Globus pallidus (tissue), 1 donor: Measurements from ENCODE around the gene SSNA1.

Source experiments
- DNase-seq: peaks from one replicate; pipeline ENCODE4 v3.0.0-alpha.2; 2015; ENCODE audit warnings: low spot score

The SSNA1 gene

DNA sequence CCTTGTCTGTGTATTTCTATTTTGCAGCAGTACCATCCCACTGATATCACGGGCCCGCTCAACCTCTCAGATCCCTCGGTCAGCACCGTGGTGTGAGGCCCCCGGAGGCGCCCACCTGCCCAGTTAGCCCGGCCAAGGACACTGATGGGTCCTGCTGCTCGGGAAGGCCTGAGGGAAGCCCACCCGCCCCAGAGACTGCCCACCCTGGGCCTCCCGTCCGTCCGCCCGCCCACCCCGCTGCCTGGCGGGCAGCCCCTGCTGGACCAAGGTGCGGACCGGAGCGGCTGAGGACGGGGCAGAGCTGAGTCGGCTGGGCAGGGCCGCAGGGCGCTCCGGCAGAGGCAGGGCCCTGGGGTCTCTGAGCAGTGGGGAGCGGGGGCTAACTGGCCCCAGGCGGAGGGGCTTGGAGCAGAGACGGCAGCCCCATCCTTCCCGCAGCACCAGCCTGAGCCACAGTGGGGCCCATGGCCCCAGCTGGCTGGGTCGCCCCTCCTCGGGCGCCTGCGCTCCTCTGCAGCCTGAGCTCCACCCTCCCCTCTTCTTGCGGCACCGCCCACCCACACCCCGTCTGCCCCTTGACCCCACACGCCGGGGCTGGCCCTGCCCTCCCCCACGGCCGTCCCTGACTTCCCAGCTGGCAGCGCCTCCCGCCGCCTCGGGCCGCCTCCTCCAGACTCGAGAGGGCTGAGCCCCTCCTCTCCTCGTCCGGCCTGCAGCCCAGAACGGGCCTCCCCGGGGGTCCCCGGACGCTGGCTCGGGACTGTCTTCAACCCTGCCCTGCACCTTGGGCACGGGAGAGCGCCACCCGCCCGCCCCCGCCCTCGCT, 20.5 kb upstream of the SSNA1 start:
- DNase-seq = no peak

DNA sequence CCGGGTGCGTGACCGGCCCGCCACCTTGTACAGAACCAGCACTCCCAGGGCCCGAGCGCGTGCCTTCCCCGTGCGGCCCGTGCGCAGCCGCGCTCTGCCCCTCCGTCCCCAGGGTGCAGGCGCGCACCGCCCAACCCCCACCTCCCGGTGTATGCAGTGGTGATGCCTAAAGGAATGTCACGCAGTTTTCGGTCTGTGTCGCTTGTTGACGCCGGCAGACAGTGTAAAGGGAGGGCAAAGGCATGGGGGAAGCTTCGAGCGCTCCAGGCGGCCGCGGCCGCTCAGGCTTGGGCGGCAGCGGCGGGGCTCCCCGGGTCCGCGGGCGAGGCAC, 19.9 kb upstream of the SSNA1 start:
- no peak for DNase-seq

DNA sequence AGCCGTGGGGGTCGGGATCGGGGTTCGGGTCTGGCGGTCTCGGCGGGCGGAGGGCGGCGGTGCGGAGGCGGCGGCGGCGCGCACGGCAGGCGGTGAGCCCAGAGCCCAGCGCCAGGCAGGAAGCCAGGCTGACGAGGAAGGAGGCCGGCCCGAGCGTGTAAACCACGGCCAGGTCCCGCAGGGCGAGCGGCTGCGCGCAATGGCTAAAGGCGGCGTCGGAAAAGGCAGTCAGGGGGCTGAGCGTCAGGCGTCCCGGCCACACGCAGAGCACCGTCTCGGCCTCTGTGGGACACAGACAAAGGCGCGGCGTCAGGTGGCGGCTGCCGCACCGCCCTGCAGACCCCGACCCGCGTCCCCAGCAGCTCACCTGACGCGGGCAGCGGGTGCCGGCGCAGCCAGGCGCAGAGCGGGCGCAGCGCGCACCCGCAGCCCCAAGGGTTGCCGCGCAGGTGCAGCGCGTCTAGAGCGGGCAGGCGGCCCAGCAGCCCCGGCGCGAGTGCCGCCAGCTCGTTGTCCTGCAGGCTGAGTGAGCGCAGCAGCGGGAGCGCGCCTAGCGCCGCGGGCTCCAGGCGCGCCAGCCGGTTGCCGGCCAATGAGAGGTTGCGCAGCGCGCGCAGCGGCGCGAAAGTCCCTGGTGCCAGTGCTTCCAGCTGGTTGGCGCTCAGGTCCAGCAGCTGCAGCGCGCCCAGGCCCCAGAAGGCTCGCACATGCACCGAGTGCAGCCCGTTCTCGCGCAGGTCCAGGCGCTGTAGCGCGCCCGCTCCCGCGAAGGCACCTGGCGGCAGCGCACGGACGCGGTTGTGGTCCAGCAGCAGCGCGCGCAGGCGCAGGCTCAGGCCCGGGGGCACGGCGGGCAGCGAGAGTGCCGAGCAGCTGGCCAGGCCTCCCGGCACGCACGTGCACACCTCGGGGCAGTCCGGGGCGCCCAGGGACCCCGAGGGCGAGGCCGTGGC, 19.3 kb upstream of the SSNA1 start:
- DNase-seq = no peak

DNA sequence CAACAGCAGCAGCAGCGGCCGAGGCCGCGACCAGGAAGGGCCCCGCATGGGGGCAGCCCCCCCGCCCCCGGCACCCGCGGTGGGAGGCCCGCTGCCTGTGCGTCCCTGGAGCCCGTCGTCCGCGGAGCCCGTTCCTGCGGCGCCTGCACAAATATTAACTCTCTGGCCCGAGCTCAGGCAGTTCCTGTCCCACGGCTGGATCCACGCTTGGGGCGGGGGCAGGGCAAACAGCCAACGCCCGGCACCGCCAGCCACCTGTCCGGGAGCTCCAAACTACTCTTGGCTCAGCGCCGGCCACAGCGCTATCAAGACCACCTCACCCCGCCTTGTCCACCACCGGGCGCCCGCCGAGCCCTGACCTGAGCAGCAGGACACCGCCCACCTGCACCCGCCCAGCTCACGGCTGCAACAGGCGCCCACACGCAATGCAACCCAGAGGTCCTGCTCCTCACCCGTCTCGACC, 18.5 kb upstream of the SSNA1 start, which contains the start of gene LRRC26:
Gene LRRC26 (minus strand): TSS at position 156 of the 463 bp plus-strand sequence. CDS start 108 bp downstream, at position 48.
- no peak for DNase-seq

DNA sequence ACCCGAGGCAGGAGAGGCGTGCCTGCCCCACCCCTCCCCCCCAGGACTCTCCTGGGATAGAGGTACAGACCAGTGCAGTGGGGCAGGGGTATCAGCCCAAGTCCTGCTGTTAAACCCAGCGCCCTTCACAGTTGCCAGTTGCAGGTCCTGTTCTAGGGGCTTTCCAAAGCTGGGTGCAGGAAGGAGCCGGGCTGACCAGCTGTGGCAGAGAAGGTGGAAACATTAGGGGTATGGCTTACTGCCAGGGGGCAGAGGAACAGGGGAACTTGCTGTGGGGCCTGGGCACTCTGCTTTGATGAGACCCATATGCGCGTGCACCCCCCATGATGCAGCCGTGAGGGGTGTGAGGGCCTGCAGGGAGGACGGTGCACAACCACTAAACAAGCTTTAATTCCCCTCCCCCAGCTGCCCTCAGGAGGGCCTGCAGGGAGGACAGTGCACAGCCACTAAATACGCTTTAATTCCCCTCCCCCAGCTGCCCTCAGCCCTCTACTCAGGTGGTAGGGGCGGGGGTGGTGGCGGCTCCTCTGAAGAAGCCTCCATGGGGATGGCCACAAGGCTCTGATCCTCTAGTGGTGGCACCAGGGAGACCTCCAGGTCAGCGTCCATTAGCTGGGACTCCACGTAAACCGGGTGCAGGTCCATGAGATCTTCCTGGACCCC, 17.9 kb upstream of the SSNA1 start:
- no peak for DNase-seq

DNA sequence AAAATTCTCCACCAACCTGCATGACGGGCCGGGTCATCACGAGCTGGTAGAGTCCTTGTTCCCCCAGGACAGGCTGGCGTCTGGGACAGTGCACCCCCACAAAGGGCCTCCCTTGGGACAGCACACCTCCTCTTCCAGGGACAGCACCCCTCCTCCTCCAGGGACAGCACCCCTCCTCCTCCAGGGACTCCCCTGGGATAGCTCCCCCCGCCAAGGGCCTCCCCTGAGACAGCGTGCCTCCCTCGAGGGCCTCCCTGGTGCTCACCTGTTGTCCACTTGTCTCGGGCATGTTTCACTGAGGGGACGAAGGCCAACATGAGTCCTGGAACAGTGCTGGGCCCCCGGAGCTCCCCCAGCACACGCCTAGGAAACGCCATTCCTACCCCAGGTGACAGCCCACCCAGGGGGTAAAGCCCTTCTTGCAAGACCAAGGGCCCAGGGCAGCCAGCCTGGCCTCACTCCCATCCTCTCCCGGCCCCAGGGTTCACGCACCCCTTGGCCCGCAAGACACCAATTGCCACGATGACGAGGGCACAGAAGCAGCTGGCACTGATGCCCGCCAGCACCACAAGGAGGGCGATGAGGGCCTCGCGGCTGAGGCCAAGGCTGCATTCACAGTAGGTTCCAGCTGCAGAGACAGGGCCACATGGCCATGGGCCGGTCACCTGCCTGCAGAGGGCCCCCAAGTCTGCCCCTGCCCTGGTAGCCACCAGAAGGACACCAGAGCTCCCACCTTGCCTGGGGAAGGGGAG, 17.2 kb upstream of the SSNA1 start:
- DNase-seq = no peak

DNA sequence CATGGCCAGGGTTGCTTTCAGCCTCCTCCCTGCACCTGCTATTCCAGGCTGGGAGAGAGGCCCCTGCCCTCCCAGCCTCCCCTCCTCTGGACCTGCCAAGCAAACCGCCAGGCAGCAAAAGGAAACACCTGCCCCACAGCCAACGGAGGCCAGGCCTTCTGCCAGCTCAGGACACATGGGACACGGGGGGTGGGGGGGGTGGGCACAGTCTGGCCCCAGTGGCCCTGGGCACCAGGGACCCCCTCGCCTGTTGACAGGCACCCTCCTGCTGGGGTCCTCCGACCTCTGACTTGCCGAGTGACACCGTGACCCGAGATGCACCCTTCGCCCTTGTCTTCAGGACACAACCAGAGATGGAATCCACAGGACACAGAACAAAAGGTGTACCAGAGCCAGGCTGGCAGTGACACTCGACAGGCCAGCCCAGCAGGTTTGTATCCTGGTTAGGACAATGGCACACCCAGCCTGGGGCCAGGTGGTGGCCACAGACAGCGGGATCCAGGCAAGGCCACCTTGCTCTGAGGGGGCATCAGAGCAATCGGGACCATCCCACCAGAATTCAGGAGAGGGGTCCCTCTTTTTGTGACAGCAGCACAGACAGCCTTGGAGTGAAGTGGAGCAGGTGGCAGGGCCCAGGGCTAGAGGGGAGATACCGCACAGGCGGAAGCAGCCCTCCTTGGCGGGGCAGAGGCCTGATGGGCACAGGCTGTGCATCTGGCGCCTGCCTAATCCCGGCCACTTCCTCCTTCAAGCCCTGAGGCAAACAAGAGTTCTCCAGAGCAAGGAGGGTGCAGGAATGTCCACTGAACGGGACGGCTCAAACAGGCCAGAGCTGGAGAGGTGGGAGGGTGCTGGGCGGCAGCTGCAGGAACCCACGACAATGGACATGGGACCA, 15.3 kb upstream of the SSNA1 start:
- no peak for DNase-seq

DNA sequence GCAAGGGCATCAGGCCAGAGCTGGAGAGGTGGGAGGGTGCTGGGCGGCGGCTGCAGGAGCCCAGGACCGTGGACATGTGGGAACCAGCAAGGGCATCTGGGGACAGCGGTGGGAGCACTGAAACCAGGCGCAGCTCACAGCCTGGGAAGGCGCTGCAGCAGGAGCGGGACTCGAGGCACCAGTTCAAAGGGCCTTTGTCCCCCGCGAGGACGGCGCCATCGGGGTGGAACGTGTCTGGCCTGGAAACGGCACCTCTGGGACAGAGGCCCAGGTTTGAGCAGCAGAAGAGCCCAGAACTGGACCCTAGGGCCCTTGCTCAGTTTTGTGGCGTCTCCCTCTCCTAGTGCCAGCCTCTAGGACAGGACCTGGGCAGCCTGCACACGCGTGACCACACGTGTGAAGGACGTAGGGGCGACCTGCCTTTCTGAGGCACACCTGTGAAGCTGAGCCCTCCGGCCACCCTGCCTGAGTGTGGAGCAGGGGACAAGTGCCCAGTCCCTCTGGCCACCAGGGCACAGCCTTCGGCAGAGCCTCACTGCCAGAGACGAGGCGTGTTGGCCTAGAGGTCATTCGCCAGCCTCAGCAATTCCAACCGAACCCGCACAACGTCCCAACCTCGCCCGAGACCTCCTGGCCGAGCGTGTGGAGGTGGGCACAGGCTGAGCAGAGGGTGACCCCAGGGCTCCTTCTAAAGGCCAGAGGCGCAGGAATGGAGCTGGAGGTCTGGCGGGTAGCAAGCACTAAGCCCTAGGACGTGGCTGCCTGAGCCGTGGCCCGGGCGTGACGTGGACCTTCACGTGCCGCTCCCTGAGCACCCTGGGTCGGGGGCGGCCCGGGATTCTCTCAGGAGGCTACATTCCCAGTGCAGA, 14.4 kb upstream of the SSNA1 start:
- no peak for DNase-seq

DNA sequence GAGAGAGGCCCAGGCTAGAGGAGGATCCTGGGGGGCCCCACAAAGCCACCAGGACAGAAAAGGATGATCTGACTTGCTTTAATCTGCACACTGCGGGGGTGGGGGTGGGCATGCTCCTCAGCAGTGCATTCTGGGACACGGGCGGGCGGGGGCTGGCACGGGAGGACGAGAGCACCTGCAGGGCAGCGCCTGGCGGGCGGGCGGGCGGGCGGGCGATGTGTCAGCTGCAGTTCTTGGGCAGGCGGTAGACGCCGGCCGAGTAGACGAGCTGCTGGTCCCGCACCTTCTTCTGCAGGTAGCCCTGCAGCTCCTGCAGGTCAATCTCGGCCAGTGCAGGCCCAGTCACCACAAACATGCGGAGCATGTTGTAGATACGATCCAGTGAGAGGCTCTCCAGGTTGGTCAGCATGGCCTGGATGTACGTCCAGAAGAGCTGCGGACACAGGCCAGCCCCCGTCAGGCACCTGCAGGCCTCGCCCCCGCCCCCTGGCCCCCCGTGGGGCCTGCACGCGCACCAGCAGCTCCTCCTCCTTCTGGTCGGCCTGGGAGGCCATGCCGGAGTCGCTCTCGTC, 13.7 kb upstream of the SSNA1 start:
- DNase-seq = no peak

DNA sequence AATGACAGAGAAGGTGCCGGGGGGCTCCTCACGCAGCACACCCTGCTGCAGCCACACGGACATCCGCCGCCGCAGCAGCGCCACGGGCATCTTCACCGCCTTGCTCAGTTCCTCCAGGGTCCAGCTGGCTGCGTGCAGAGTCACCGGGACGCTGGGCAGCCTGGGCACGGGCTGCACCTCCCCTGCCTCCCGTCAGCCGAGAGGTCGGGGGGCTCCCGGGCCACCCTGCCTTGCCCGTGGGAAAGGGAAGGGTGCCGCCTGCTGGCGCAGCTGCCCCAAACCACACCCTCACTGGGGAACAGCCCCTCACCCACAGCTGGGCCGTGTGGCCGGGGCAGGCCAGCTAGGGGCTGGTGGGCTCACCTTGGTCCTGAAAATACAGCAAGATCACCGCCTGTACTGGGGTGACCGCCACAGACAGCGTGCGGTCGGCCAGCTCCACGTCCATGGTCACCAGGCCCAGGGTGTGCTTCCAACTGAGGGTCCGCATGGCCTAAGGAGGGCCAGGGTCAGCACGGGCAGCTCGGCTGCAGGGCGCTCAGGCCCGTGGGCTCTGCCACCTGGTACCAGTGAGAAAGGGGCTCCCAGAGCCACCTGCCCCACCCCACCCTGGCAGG, 13.0 kb upstream of the SSNA1 start:
- no peak for DNase-seq

DNA sequence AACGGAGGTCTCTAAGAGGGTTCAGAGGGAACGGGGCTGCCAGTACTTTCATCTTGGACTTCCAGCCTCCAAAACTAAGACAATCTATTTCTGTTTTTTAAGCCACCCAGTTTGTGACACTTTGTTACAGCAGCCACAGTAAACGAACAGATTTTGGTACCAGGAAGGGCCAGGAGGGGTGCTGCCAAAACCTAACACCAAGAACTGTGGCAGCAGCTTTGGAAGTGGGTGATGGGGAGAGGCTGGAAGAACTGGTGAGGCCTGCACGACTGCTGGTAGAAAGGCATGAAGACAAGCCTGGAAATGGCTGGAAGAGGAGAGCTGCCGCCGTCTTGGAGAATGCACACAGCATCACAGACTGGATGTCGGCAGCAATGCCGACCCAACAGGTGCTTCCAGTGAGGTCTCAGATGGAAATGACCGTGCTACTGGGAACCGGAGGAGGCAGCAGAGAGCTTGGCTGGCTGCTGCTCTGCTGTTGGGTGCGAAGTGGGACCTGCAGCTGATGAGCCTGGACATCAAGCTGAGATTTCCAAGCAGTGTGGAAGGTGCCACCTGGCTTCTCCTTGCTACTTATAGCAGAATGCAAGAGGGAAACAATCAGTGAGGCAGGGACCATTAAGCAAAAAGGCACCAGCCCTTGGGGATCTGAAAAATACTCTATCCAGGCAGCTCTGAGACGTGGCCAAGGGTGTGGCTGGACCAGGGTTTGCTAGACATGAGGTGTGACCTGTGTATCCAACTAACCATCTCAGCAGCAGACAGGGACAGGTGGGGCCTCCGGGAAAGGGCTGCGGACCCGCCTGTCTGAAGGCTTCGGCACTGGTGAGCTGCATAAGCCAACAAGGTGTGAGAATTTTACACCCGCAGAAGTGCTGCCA, 11.9 kb upstream of the SSNA1 start:
- DNase-seq = no peak

DNA sequence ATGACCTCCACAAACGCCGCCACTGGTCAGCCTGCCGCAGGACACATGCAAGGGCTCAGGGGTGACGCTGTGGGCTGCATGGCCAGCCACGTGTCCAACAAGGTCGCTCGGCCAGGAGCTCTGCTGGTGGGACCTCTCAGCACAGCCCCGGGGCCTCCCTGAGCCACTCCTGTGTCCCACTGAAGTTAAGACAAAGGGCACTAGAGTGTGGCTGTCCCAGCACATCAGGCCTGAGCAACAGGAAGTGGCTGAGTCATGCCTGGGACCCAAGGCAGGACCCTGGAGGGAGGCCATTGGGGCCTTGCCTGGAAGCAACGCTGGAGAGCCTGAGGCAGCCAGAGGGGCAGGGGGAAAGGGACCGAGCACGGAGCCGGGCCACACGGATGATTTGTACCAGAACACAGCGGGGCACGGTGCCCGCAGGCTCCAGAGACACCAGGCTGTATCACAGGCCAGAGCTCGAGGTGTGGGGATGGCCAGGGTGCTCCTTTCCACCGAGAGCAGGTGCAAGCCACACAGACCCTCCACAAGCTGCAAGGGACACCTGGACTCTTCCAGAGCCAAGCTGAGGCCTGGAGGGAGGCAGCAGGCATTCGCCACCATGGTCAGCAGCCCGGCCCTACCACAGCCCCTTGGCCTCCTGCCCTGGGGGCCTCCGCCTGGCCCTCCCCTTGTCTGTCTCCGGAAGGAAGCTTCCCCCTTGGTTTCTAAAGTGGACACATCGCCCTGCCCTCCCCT, 10.1 kb upstream of the SSNA1 start:
- DNase-seq = no peak

DNA sequence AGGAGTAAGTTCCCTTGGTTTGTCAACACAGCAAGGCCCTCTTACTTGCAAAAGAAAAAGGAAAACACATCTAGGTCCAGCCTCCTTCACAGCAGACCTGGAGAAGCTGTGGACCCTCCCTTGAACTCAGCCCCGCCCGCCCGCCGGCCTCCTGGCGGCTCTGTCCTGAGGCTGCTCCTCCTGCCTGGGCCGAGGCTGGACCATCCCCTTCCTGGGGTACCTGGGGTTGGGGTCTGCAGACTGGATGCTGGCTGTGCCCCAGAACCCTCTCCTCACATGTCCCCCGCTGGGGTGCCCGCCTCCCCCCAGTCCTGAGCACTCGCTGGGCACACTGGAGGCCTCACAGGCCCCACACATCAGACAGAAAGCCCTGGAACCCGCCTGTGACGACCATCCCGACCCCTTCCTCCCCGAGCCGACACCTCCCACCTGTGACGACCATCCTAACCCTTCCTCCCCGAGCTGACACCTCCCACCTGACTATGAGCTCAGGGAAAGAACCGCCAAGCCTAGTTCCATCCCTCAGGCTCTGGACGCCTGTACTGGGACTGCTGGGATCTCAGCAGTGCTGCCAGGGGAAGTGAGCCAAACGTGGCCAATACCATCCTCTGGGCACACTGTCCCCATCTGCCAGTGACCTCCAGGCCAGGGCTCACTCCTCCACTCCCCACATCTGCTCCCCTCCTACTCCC, 9.4 kb upstream of the SSNA1 start:
- DNase-seq = no peak

DNA sequence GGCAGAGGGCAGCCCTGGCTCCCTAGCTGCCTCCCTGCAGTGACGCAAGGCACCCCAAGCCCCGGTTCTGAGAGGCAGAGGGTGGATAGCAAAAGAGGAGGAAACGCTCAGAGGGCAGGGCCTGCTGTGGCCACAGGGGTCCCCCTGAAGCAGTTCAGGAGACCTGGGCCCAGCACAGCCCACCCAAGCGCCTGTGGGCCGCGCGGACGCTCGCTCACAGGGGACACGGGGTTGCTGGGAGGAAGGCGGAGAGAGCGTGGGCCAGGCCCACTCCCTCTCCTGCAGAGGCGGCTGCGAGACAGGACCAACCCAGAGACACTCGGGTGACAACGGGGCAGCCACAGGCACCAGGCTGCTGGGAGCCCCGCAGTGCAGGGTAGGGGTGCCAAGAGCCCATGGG, 8.7 kb upstream of the SSNA1 start:
- no peak for DNase-seq

DNA sequence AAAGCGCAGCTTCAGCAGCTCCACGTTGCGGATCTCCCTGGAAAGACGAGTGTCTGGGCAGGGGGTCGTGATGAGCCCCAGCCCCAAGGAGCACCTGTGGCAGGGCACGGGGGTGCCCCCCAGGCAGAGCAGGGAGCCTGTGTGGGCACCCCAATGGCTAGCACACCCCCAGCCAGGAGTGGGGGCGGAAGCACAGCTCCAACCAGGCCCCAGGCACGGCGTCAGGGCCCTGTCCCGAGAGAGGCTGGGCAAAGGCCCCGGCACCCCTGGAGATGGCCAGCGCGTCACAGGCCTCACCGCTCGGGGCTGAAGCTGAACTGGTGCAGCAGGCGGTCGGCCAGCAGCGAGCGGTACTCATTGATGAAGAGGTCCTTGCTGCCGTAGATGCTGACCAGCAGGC, 8.0 kb upstream of the SSNA1 start:
- DNase-seq = no peak

DNA sequence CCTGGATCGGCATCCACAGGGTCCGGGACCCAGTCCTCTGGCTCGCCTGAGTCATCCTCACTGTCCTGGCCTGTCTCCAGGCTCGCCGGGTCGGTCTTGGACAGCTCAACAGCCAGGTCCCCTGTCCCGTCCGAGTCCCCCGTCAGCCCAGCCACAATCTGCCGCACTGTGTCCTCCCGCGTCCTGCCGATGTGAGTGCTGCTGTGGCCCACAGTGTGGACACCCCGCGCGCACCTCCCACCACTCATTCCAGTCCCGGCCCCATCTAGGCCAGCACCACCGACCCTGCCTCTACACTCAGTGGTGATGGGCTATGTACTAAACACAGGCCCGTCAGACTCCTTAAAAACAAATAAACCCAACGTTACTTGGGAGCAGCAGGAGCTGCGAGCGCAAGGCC, 6.8 kb upstream of the SSNA1 start:
- no peak for DNase-seq

DNA sequence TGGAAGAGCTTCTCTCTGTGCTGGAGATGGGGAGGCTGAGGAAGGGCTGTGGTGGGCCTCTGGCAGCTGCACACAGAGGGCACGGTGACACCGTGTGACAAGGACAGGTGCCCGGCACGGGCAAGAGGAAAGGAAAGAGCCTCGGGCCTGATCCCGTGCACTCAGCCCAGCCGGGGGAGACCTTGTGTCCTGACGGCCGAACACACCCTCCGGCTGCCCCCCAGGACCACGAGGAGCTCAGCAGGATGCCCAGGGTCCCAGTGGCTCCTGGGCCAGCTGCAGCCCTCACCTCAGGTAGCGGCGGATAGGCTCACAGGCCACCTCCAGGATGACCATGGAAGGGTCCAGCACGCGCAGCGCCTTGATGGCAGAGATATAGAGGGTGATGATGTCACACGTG, 5.6 kb upstream of the SSNA1 start:
- no peak for DNase-seq
